Thymus (tissue), 11 donors: Measurements from ENCODE around the gene OR2V2. TPM values are rescaled to one million over a fixed set of nuclear protein-coding genes. Genes with fewer than 3 reads are reported as not detected.
A peak's percentile ranks its signal among the peaks of the same experiment; 100 is the strongest.
"Not testable (repeated sequence)": the region's sequence is repeated elsewhere in the genome, so short reads cannot be mapped to it uniquely, and the experiment has no call there.

Experiments used
- DNase-seq, 9 donors: peaks; one replicate each; pipeline ENCODE4 v3.0.0-alpha.2; 2013; ENCODE audit warnings: low spot score in 9 of 9, low read depth in 6 of 9, missing footprints in 1 of 9
- H3K27ac ChIP-seq, 2 donors: one replicate each; pipeline ENCODE4 v1.5.1; 2013; ENCODE audit warnings: control low read depth in 1 of 2, low read depth in 1 of 2, low read length in 1 of 2, mild to moderate bottlenecking in 1 of 2, moderate library complexity in 1 of 2
- H3K27me3 ChIP-seq, 2 donors: one replicate each; pipeline ENCODE4 v1.5.1; 2013; ENCODE audit warnings: low read length in 1 of 2; ENCODE audit not compliant: control insufficient read depth in 2 of 2, insufficient read depth in 1 of 2
- H3K36me3 ChIP-seq, 2 donors: one replicate each; pipeline ENCODE4 v1.5.1; 2013; ENCODE audit warnings: low read length in 1 of 2, mild to moderate bottlenecking in 1 of 2, moderate library complexity in 1 of 2; ENCODE audit not compliant: control insufficient read depth in 2 of 2, insufficient read depth in 2 of 2
- H3K4me1 ChIP-seq, 2 donors: one replicate each; pipeline ENCODE4 v1.5.1; 2013; ENCODE audit warnings: low read length in 2 of 2; ENCODE audit not compliant: control insufficient read depth in 2 of 2, insufficient read depth in 2 of 2
- H3K4me3 ChIP-seq, 2 donors: one replicate each; pipeline ENCODE4 v1.5.1; 2013; ENCODE audit warnings: low read length in 2 of 2, control low read depth in 1 of 2, mild to moderate bottlenecking in 1 of 2
- H3K9me3 ChIP-seq, 2 donors: one replicate each; pipeline ENCODE4 v1.5.1; 2013; ENCODE audit warnings: low read length in 1 of 2, mild to moderate bottlenecking in 1 of 2; ENCODE audit not compliant: control insufficient read depth in 2 of 2, insufficient read depth in 1 of 2
- WGBS: extraction: QIAGEN DNeasy Blood & Tissue Kit; methylation state at CpG from one replicate; pipeline ENCODE4 v1.1.7; 2013; 5-methylcytosine and 5-hydroxymethylcytosine counted together
- polyA plus RNA-seq: library from polyadenylated mRNA; stranded (reverse); fragments of 200-250 nt; gene quantifications from one replicate; pipeline ENCODE4 v1.2.3, GENCODE V29; 2013
- total RNA-seq: library from RNA; stranded (reverse); fragments of 120-200 nt; gene quantifications from one replicate; pipeline ENCODE4 v1.2.4, GENCODE V29; 2013
- donor health status: healthy.

The OR2V2 gene
- total and polyA plus RNA-seq, 2 donors = under 0.01 to 0.05 TPM

GRCh38 chr5:181163487-181164075 is 16.2 kb downstream of the OR2V2 start:
- DNase-seq = no peak
- Histone ChIP-seq H3K4me3 (no peak overlapping the region), H3K27ac (no peak overlapping the region), H3K9me3 (peaks cover 0 to 7% of the 10 kb centered on the region in 2 donors), H3K27me3 (peaks cover 5 to 65% of the 10 kb centered on the region in 2 donors), H3K4me1 (peaks cover 0 to 4% of the 10 kb centered on the region in 2 donors), H3K36me3 (no peaks in the 10 kb centered on the region)
- WGBS = 39% methylated on average over 16 of the region's 16 CpGs

DNA sequence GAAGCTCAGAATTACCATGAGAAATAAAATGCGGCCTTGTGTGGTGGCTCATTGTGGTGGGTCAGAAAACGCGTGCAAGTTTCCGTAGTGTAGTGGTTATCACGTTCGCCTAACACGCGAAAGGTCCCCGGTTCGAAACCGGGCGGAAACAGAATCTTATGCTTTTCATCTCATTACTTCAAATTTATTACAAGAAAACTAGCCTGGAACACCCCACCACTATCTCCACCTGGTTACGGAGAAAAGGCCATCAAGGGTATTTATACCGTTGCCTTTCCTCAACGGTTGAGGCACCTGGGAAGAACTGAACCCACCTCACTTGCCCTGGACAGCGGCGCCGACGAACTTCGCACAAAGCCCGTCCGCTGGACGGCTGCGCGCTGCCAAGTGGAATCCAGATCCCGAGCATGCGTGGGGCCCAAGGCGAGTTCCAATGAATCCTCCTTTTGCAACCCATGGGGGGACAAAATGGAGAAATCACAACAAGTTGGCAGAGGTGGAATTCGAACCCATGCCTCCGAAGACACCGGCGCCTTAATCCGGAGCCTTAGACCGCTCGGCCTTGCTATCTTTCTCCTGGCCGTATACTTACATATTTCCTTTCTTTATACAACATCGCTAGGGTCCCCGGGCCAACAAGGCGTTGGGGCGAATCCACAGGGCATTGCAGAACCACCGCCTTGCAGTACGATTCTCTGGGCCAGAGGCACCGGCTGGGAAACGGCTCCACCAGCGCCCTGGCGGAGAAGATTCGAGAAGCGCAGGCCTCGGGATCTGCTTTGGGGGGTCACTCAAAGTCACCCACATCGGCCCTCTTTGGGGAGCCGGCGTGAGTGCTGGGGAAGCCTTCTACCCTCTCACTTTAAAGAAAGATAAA is 16.9 kb downstream of the OR2V2 start:
- 25% methylated on average over 48 of the region's 52 CpGs for WGBS
- peaks cover 5 to 72% of the 10 kb centered on the region in 2 donors for H3K27me3 ChIP-seq
- H3K27ac ChIP-seq = no peak overlapping the region
- no peak for DNase-seq
- H3K4me1 ChIP-seq = peaks cover 0 to 4% of the 10 kb centered on the region in 2 donors
- H3K4me3 ChIP-seq = no peak overlapping the region
- peaks cover 0 to 7% of the 10 kb centered on the region in 2 donors for H3K9me3 ChIP-seq
- H3K36me3 ChIP-seq = no peaks in the 10 kb centered on the region

- Histone ChIP-seq H3K4me1 (peaks cover 0 to 6% of the 10 kb centered on the region in 2 donors), H3K27ac (no peak overlapping the region), H3K36me3 (no peaks in the 10 kb centered on the region), H3K4me3 (no peak overlapping the region), H3K9me3 (peaks cover 0 to 7% of the 10 kb centered on the region in 2 donors), H3K27me3 (peaks cover 28 to 95% of the 10 kb centered on the region in 2 donors)
- WGBS = 63% methylated on average over 6 of the region's 6 CpGs
- DNase-seq = no peak
These were observed 19.7 kb downstream of the OR2V2 start for GRCh38 chr5:181166812-181167733.

- Histone ChIP-seq H3K9me3 (peaks cover 0 to 7% of the 10 kb centered on the region in 2 donors), H3K4me3 (no peak overlapping the region), H3K36me3 (no peaks in the 10 kb centered on the region), H3K27me3 (peaks cover 34 to 95% of the 10 kb centered on the region in 2 donors), H3K4me1 (peaks cover 0 to 6% of the 10 kb centered on the region in 2 donors), H3K27ac (no peak overlapping the region)
- peak in 1 of 9 donors; percentile 41 for DNase-seq
- WGBS = 21% methylated on average over 11 of the region's 11 CpGs
These were observed 20.6 kb downstream of the OR2V2 start for GRCh38 chr5:181167814-181168488.

- 34% methylated on average over 14 of the region's 14 CpGs for WGBS
- Histone ChIP-seq H3K4me1 (peaks cover 0 to 10% of the 10 kb centered on the region in 2 donors), H3K36me3 (no peaks in the 10 kb centered on the region), H3K27me3 (peaks cover 35 to 97% of the 10 kb centered on the region in 2 donors), H3K4me3 (no peak overlapping the region), H3K9me3 (peaks cover 0 to 7% of the 10 kb centered on the region in 2 donors), H3K27ac (no peak overlapping the region)
- DNase-seq = no peak
These were observed 21.3 kb downstream of the OR2V2 start for GRCh38 chr5:181168595-181169118.

DNA sequence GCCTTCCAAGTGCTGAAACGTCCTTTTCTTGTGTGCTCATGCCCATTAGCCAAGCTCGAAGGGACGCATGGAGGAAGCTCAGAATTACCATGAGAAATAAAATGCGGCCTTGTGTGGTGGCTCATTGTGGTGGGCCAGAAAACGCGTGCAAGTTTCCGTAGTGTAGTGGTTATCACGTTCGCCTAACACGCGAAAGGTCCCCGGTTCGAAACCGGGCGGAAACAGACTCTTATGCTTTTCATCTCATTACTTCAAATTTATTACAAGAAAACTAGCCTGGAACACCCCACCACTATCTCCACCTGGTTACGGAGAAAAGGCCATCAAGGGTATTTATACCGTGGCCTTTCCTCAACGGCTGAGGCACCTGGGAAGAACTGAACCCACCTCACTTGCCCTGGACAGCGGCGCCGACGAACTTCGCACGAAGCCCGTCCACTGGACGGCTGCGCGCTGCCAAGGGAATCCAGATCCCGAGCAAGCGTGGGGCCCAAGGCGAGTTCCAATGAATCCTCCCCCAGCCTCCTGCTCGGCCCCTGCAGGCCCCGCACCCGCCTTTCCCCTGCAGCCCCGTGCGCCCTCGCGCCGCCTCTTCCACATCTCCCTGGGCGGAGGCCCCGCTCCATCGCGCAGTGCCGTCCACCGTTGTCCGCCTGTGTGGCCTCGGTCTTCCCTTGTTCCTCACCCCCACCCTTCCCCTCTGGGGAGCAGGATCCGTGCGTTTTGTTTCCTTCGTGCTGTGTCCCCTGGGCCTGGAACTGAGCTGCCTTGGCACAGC is 22.3 kb downstream of the OR2V2 start:
- not testable (repeated sequence) for H3K27ac ChIP-seq, H3K9me3 ChIP-seq, H3K4me3 ChIP-seq, H3K36me3 ChIP-seq, H3K4me1 ChIP-seq
- DNase-seq = peak in 2 of 9 donors; percentile 54 to 64
- 11% methylated on average over 50 of the region's 50 CpGs for WGBS
- peaks cover 41 to 98% of the 10 kb centered on the region in 2 donors for H3K27me3 ChIP-seq

GRCh38 chr5:181170237-181170825 is 22.9 kb downstream of the OR2V2 start:
- no peak overlapping the region for H3K27ac ChIP-seq
- H3K9me3 ChIP-seq = peaks cover 0 to 8% of the 10 kb centered on the region in 2 donors
- H3K27me3 ChIP-seq = peaks cover 41 to 98% of the 10 kb centered on the region in 2 donors
- no peak overlapping the region for H3K4me3 ChIP-seq
- H3K4me1 ChIP-seq = peaks cover 0 to 10% of the 10 kb centered on the region in 2 donors
- H3K36me3 ChIP-seq = no peaks in the 10 kb centered on the region
- no peak for DNase-seq
- 27% methylated on average over 33 of the region's 33 CpGs for WGBS
